Stomach (tissue), 9 donors: Measurements from ENCODE around the gene HSF2. TPM values are rescaled to one million over a fixed set of nuclear protein-coding genes. Genes with fewer than 3 reads are reported as not detected.

Experiments used
- DNase-seq, 2 donors: peaks; one replicate each; pipeline versions ENCODE4 v3.0.0 to v3.0.0-alpha.2; 2013 to 2019
- H3K27ac ChIP-seq, 5 donors: fragments of 200-600 bp in 4 of 5; sonication (generic) in 4 of 5; one replicate each; pipeline ENCODE4 v1.5.1; 2013 to 2019; ENCODE audit warnings: mild to moderate bottlenecking in 1 of 5, moderate library complexity in 1 of 5
- H3K27me3 ChIP-seq, 3 donors: fragments of 200-600 bp; sonication (generic); one replicate each; pipeline ENCODE4 v1.5.1; 2017 to 2019; ENCODE audit warnings: mixed run types in 1 of 3
- H3K36me3 ChIP-seq, 4 donors: fragments of 200-600 bp; sonication (generic); 1 replicate in 3 of 4; 2 replicates in 1 of 4; pipeline ENCODE4 v1.5.1; 2016 to 2019
- H3K4me1 ChIP-seq, 4 donors: fragments of 200-600 bp; sonication (generic); one replicate each; pipeline ENCODE4 v1.5.1; 2016 to 2019
- H3K4me3 ChIP-seq, 4 donors: fragments of 200-600 bp; sonication (generic) in 3 of 4; one replicate each; pipeline ENCODE4 v1.5.1; 2016 to 2019; ENCODE audit warnings: mild to moderate bottlenecking in 1 of 4
- H3K9me3 ChIP-seq, 4 donors: fragments of 200-600 bp; sonication (generic); one replicate each; pipeline ENCODE4 v1.5.1; 2016 to 2019
- EP300 ChIP-seq: sonication (generic); formaldehyde crosslinking; IDR thresholded peaks from one replicate; pipeline ENCODE4 v1.6.1; 2017; ENCODE audit warnings: antibody characterized with exemption
- POLR2A ChIP-seq, 4 donors: fragments of 450-650 bp; IDR thresholded peaks; one replicate each; pipeline ENCODE4 v1.6.1; 2016; ENCODE audit warnings: antibody characterized with exemption in 4 of 4, control low read depth in 2 of 4, mild to moderate bottlenecking in 1 of 4, moderate library complexity in 1 of 4
- POLR2AphosphoS5 ChIP-seq, 3 donors: sonication (generic); formaldehyde crosslinking; IDR thresholded peaks; one replicate each; pipeline ENCODE4 v1.6.1; 2016; ENCODE audit warnings: antibody characterized with exemption in 3 of 3
- WGBS, 5 donors: extraction: QIAGEN DNeasy Blood & Tissue Kit in 3 of 5; methylation state at CpG; one replicate each; pipeline versions ENCODE4 v1.1.5 to v1.1.7; 2013 to 2018; 5-methylcytosine and 5-hydroxymethylcytosine counted together
- intact Hi-C: fragments of 100-400 bp; cut with DNase I; formaldehyde crosslinking; loops from one replicate; pipeline ENCODE4 v1.15.1; 2023; ENCODE audit warnings: low total_unique reads
- polyA plus RNA-seq, 3 donors: library from polyadenylated mRNA; stranded (reverse); fragments of 200-250 nt; gene quantifications; one replicate each; pipeline ENCODE4 v1.2.3, GENCODE V29; 2013
- total RNA-seq, 5 donors: library from RNA; depleted of rRNA; stranded (reverse); fragments of >200 nt; gene quantifications; one replicate each; pipeline versions ENCODE4 v1.1.0 to v1.2.3, GENCODE V29; 2014 to 2016
- TF ChIP-seq, protein P1 (sequence below), 7 experiments: fragments of 450-650 bp in 4 of 7; fragments of 200-600 bp in 3 of 7; sonication (generic) in 3 of 7; IDR thresholded peaks; one replicate each; pipeline ENCODE4 v1.5.1; 2016 to 2019; ENCODE audit warnings: antibody characterized with exemption in 7 of 7, control low read depth in 2 of 7, mild to moderate bottlenecking in 1 of 7
- donor health status: healthy with polysubstance abuse.
- donor health status: Bipolar disorder and iron deficiency.
- donor health status: healthy.

The HSF2 gene
- total and polyA plus RNA-seq, 8 donors = 3.2 to 45.1 (median 11.0) TPM

DNA sequence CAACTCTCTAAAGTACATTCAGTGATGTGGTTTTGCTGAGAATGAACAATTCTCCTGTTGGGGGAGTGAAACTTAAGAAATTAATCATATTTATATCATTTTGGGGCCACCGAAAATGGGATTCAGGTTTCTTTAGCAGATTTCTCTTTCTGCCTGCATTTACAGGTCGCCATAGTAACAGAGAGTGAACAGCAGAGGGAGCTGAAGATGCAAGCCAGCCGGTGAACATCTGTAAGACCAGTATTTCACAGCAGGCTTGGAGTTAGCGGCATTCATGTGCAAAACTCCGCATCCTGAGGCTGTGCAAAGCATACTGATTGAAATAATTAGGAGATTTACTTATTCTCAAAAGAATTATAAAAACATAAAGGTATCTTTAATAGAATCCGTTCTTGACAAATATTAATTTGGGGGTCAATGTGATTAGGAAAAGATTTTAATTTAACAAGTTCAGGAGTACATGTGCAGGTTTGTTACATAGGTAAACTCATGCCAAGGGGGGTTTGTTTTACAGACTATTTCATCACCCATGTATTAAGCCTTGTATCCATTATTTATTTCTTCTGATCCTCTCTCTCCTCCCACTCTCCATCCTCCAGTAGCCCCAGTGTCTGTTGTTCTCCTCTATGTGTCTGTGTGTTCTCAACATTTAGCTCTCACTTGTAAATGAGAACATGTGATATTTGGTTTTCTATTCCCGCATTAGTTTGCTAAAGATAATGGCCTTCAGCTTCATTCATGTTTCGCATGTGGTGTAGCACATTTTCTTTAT is 17.8 kb upstream of the HSF2 start:
- H3K4me1 ChIP-seq = peaks cover 0 to 6% (median 0%) of the 10 kb centered on the region in 4 donors
- H3K36me3 ChIP-seq = no peaks in the 10 kb centered on the region
- no peak overlapping the region for H3K4me3 ChIP-seq
- intact Hi-C loops = no loop called here
- DNase-seq = peak; percentile 62 to 91
- 13 to 22% (median 15%) methylated on average over 8 of the region's 8 CpGs for WGBS, 5 donors
- no peak overlapping the region for H3K27ac ChIP-seq
- H3K27me3 ChIP-seq = no peaks in the 10 kb centered on the region
- TF ChIP-seq, protein P1, sequence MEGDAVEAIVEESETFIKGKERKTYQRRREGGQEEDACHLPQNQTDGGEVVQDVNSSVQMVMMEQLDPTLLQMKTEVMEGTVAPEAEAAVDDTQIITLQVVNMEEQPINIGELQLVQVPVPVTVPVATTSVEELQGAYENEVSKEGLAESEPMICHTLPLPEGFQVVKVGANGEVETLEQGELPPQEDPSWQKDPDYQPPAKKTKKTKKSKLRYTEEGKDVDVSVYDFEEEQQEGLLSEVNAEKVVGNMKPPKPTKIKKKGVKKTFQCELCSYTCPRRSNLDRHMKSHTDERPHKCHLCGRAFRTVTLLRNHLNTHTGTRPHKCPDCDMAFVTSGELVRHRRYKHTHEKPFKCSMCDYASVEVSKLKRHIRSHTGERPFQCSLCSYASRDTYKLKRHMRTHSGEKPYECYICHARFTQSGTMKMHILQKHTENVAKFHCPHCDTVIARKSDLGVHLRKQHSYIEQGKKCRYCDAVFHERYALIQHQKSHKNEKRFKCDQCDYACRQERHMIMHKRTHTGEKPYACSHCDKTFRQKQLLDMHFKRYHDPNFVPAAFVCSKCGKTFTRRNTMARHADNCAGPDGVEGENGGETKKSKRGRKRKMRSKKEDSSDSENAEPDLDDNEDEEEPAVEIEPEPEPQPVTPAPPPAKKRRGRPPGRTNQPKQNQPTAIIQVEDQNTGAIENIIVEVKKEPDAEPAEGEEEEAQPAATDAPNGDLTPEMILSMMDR (IDR thresholded peaks at IDR 0.05) = peak in 5 of 7 experiments; percentile 27 to 71 (median 68)
- TF ChIP-seq POLR2A (IDR thresholded peaks at IDR 0.05) (no peak), POLR2AphosphoS5 (IDR thresholded peaks at IDR 0.05) (no peak), EP300 (no peak)
- H3K9me3 ChIP-seq = no peaks in the 10 kb centered on the region

DNA sequence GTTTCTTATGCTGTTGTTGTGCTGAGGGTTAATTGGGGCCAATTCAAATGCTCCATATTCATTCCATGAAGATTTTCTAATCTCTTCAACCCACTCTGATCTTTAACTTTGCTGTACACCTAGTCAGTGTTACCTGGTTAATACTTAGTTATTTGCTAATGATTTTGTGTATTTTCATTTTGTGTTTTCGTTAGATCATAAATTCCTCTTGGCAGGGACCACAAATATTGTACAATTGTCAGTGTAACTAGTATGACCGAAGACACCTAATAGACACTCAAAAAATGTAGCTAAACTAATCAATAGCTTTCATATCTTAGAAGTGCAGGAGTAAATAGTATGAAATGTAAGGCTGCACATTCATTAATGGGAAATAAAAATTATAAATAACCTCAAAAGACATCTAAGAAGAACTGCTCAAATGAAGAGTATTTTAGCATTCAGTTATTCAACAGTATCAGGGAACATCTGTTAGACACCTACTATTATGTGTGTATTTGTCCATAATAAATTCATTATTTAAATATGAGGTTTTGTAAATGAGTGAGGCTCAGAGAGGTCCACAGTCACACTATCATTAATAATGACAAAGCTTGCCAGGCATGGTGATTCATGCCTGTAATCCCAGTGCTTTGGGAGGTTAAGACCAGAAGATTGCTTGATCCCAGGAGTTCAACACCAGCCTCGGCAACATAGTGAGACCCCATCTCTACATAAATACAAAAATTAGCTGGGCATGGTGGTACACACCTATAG is 13.4 kb upstream of the HSF2 start:
- H3K36me3 ChIP-seq = no peaks in the 10 kb centered on the region
- intact Hi-C loops = no loop called here

DNA sequence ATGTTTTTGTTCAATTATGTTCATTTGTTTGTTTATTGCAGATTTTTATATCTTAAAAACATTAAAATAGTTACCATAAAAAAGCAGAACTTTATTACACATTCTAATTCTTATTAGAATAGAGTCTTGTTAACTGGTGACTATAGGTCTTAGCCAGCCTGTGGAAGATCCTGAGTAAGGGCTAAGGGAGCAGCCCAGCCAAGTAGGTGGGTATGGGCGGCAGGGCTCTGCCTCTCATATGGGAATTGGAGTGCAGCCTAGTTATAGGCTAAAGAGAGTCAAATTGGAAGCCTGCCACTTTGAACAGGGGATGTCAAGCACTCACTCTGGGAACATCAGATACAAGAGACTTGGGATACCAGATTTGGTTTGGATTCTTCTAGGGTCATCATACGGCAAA is 10.5 kb upstream of the HSF2 start:
- Histone ChIP-seq H3K4me3 (no peak overlapping the region), H3K9me3 (no peaks in the 10 kb centered on the region), H3K4me1 (peaks cover 0 to 9% (median 0%) of the 10 kb centered on the region in 4 donors), H3K27me3 (no peaks in the 10 kb centered on the region), H3K27ac (no peak overlapping the region), H3K36me3 (no peaks in the 10 kb centered on the region)
- no peak for TF ChIP-seq POLR2AphosphoS5 (IDR thresholded peaks at IDR 0.05)
- no peak for TF ChIP-seq EP300
- TF ChIP-seq, protein P1 (IDR thresholded peaks at IDR 0.05) = no peak
- no peak for TF ChIP-seq POLR2A (IDR thresholded peaks at IDR 0.05)
- 72 to 86% (median 82%) methylated on average over 2 of the region's 2 CpGs for WGBS, 5 donors
- intact Hi-C loops = no loop called here
- DNase-seq = peak in 1 of 2 donors; percentile 18

More for the DNA sequence above, 13.4 kb upstream of the HSF2 start:
- 61 to 91% (median 78%) methylated on average over 2 to 3 of the region's 3 CpGs for WGBS, 5 donors
- Histone ChIP-seq H3K4me1 (peaks cover 0 to 15% (median 0%) of the 10 kb centered on the region in 4 donors), H3K27me3 (no peaks in the 10 kb centered on the region), H3K4me3 (no peak overlapping the region), H3K27ac (no peak overlapping the region), H3K9me3 (no peaks in the 10 kb centered on the region)
- no peak for DNase-seq
- TF ChIP-seq EP300 = no peak
- TF ChIP-seq, protein P1 (IDR thresholded peaks at IDR 0.05) = no peak

DNA sequence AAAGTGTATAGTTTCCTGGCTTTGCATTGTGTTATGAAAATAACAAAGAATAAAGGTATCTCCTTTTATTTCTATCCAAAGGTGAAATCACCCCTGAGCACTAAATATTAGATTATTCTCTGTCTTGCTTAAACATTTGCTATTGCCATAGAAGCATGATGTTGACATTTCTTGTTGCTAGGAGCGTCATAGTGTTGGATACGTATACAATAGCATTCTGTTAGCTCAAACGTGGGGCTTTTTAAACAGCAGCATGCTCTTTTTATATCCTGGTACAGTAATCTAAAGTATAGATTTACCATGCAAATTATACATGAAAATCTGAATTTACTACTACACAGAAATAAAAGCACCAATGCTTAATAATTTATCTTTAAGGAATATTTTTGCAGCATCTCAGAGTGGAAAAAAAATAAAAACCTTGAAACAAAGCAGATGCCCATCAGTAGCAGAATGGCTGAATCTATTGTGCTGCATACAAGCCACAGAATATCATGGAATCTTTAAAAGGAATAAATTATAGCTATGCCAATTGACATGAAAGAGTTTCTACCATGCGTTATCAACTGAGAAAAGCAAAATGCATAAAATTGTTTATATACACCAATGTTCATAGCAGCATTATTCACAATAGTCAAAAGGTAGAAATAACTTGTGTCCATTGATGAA is 9.6 kb upstream of the HSF2 start:
- 26 to 43% (median 35%) methylated on average over 4 of the region's 4 CpGs for WGBS, 5 donors
- H3K4me1 ChIP-seq = peaks cover 0 to 9% (median 0%) of the 10 kb centered on the region in 4 donors
- H3K27me3 ChIP-seq = no peaks in the 10 kb centered on the region
- H3K4me3 ChIP-seq = no peak overlapping the region
- TF ChIP-seq EP300 (no peak), POLR2A (IDR thresholded peaks at IDR 0.05) (no peak), POLR2AphosphoS5 (IDR thresholded peaks at IDR 0.05) (no peak)
- TF ChIP-seq, protein P1 (IDR thresholded peaks at IDR 0.05) = no peak
- peak in 1 of 2 donors; percentile 91 for DNase-seq
- no peaks in the 10 kb centered on the region for H3K9me3 ChIP-seq
- intact Hi-C loops = loop anchor here (10.0 kb wide), 1 partner anchor 85 kb away; the partner anchor contains the start of gene SERINC1
- H3K27ac ChIP-seq = no peak overlapping the region
- H3K36me3 ChIP-seq = no peaks in the 10 kb centered on the region
